RPMI7951 (cell line): Measurements from ENCODE around the gene ARSG. TPM values are rescaled to one million over a fixed set of nuclear protein-coding genes. Genes with fewer than 3 reads are reported as not detected.

Experiments
- total RNA-seq: library from RNA; depleted of rRNA; stranded (reverse); fragments of >200 nt; shearing (Covaris generic); gene quantifications from 2 replicates; pipeline ENCODE4 v1.2.3, GENCODE V29; 2014; rRNA removed

Gene ARSG
- total RNA-seq, 1 experiment from 2014 or later, result 2.3 TPM

Other genes starting within 250 kb of the ARSG start
- gene AMZ2, start 43.5 kb upstream of the ARSG start, total RNA-seq, result 75.6 and 92.5 TPM in 2 replicates
- 4.4 and 4.8 TPM in 2 replicates for gene SLC16A6, start 368 bp upstream of the ARSG start, total RNA-seq
- 44.1 and 49.5 TPM in 2 replicates for gene WIPI1, start 166.0 kb downstream of the ARSG start, total RNA-seq
- gene PRKAR1A, start 220.9 kb downstream of the ARSG start, total RNA-seq, result 192 and 208 TPM in 2 replicates